B cell (primary cell): ENCODE data around the gene PGA5.
"Not testable (repeated sequence)": the region's sequence is repeated elsewhere in the genome, so short reads cannot be mapped to it uniquely, and the experiment has no call there.

Source experiments
- CTCF ChIP-seq: fragments of 200-600 bp; IDR thresholded peaks from one replicate; pipeline ENCODE4 v1.8.0; 2022; ENCODE audit warnings: antibody characterized with exemption, mild to moderate bottlenecking
- EZH2 ChIP-seq: IDR thresholded peaks from 2 replicates; pipeline ENCODE4 v1.6.1; 2012; ENCODE audit warnings: borderline replicate concordance, low read depth, mild to moderate bottlenecking, moderate library complexity, low read length; ENCODE audit not compliant: insufficient read depth, poor library complexity, severe bottlenecking

GRCh38 chr11:61240875-61241274 lies at the start of gene PGA5:
- TF ChIP-seq EZH2, CTCF: not testable (repeated sequence)
